WTC11 (cell line): ENCODE data around the gene ATMIN. TPM values are rescaled to one million over a fixed set of nuclear protein-coding genes. Genes with fewer than 3 reads are reported as not detected.

ENCODE experiments used
- ATAC-seq: fragments of 200-7000 bp; cut with Tn5 transposase; 2 replicates; pipeline ENCODE4 v1.10.0; 2021; ENCODE audit warnings: mild to moderate bottlenecking, moderate library complexity
- CTCF ChIA-PET: fragments of 300-600 bp; sonication (Branson Sonifier 250); formaldehyde crosslinking; loops from one replicate; lab custom pipeline; 2021; ENCODE audit warnings: antibody characterized with exemption; lab: Charles Lee
- POLR2A ChIA-PET: fragments of 350-600 bp; sonication (Branson Sonifier 250); formaldehyde crosslinking; loops from one replicate; lab custom pipeline; 2021; ENCODE audit warnings: antibody characterized with exemption; lab: Charles Lee
- DNase-seq: peaks from one replicate; pipeline ENCODE4 v3.0.0; 2021; ENCODE audit warnings: low spot score
- H3K27ac Mint-ChIP-seq: 2 replicates; pipeline ENCODE4 v1.8.0; 2021; ENCODE audit warnings: mixed read lengths
- H3K27me3 Mint-ChIP-seq: 2 replicates; pipeline ENCODE4 v1.8.0; 2021; ENCODE audit warnings: low read depth, mild to moderate bottlenecking, moderate library complexity, mixed read lengths
- H3K36me3 Mint-ChIP-seq: 2 replicates; pipeline ENCODE4 v1.8.0; 2021; ENCODE audit warnings: mixed read lengths
- H3K4me1 Mint-ChIP-seq: 2 replicates; pipeline ENCODE4 v1.8.0; 2022; ENCODE audit warnings: mixed read lengths
- H3K4me3 Mint-ChIP-seq: 2 replicates; pipeline ENCODE4 v1.8.0; 2021; ENCODE audit warnings: mild to moderate bottlenecking, moderate library complexity, mixed read lengths
- H3K9me3 Mint-ChIP-seq: 2 replicates; pipeline ENCODE4 v1.8.0; 2021; ENCODE audit warnings: mixed read lengths
- CBFB ChIP-seq: sonication (generic); formaldehyde crosslinking; IDR thresholded peaks from 2 replicates; pipeline ENCODE4 v1.8.1; 2022; ENCODE audit warnings: mild to moderate bottlenecking, low read depth, missing genetic modification reagents
- CREB1 ChIP-seq: sonication (generic); formaldehyde crosslinking; IDR thresholded peaks from 2 replicates; pipeline ENCODE4 v1.8.0; 2023; ENCODE audit warnings: mild to moderate bottlenecking, missing genetic modification reagents
- ETV6 ChIP-seq: sonication (generic); formaldehyde crosslinking; IDR thresholded peaks from 2 replicates; pipeline ENCODE4 v1.8.1; 2022; ENCODE audit warnings: mild to moderate bottlenecking, missing genetic modification reagents
- FOXP1 ChIP-seq: sonication (generic); formaldehyde crosslinking; IDR thresholded peaks from 2 replicates; pipeline ENCODE4 v1.8.0; 2022; ENCODE audit warnings: missing genetic modification reagents, mild to moderate bottlenecking, moderate library complexity, borderline replicate concordance
- JAZF1 ChIP-seq: fragments of 250-450 bp; sonication (Bioruptor Pico); IDR thresholded peaks from 2 replicates; pipeline ENCODE4 v1.9.0; 2021; ENCODE audit warnings: moderate library complexity, mild to moderate bottlenecking, inconsistent platforms
- MYBL2 ChIP-seq: sonication (generic); formaldehyde crosslinking; IDR thresholded peaks from 2 replicates; pipeline ENCODE4 v1.8.1; 2023; ENCODE audit warnings: mild to moderate bottlenecking, moderate library complexity, missing genetic modification reagents
- NR1H2 ChIP-seq: sonication (generic); formaldehyde crosslinking; IDR thresholded peaks from 2 replicates; pipeline ENCODE4 v1.9.0; 2021; ENCODE audit warnings: mild to moderate bottlenecking, moderate library complexity, missing genetic modification reagents
- NR2C2 ChIP-seq: sonication (generic); formaldehyde crosslinking; IDR thresholded peaks from 2 replicates; pipeline ENCODE4 v1.8.0; 2022; ENCODE audit warnings: mild to moderate bottlenecking, missing genetic modification reagents
- ZNF219 ChIP-seq: sonication (generic); formaldehyde crosslinking; IDR thresholded peaks from 2 replicates; pipeline ENCODE4 v1.8.0; 2023; ENCODE audit warnings: missing genetic modification reagents, mild to moderate bottlenecking, borderline replicate concordance
- ZNF317 ChIP-seq: sonication (generic); formaldehyde crosslinking; IDR thresholded peaks from 2 replicates; pipeline ENCODE4 v1.8.1; 2023; ENCODE audit warnings: low read depth, mild to moderate bottlenecking, moderate library complexity, missing genetic modification reagents, borderline replicate concordance
- total RNA-seq: library from RNA; stranded (reverse); gene quantifications from 3 replicates; pipeline ENCODE4 v1.2.3, GENCODE V29; 2021
- TF ChIP-seq, protein P1 (sequence below): fragments of 250-450 bp; sonication (Bioruptor Pico); IDR thresholded peaks from 2 replicates; pipeline ENCODE4 v1.8.0; 2021; ENCODE audit warnings: mild to moderate bottlenecking
- TF ChIP-seq, protein P2 (sequence below): sonication (generic); formaldehyde crosslinking; IDR thresholded peaks from 2 replicates; pipeline ENCODE4 v1.8.1; 2022; ENCODE audit warnings: low read depth, missing genetic modification reagents, borderline replicate concordance
- TF ChIP-seq, protein P3 (sequence below): fragments of 250-450 bp; sonication (Bioruptor Pico); IDR thresholded peaks from 2 replicates; pipeline ENCODE4 v2.1.2; 2022; ENCODE audit warnings: mild to moderate bottlenecking, moderate library complexity
- TF ChIP-seq, protein P4 (sequence below): sonication (generic); formaldehyde crosslinking; IDR thresholded peaks from 2 replicates; pipeline ENCODE4 v1.8.1; 2022; ENCODE audit warnings: low read depth, mild to moderate bottlenecking, moderate library complexity, missing genetic modification reagents, borderline replicate concordance
- TF ChIP-seq, protein P5 (sequence below): sonication (generic); formaldehyde crosslinking; IDR thresholded peaks from 2 replicates; pipeline ENCODE4 v1.8.1; 2023; ENCODE audit warnings: mild to moderate bottlenecking, missing genetic modification reagents
- TF ChIP-seq, protein P6 (sequence below): sonication (generic); formaldehyde crosslinking; IDR thresholded peaks from 2 replicates; pipeline ENCODE4 v1.8.0; 2022; ENCODE audit warnings: mild to moderate bottlenecking, missing genetic modification reagents
- TF ChIP-seq, protein P7 (sequence below): sonication (generic); formaldehyde crosslinking; conservative IDR thresholded peaks from 2 replicates; pipeline ENCODE4 v1.8.1; 2023; ENCODE audit warnings: mild to moderate bottlenecking, low read depth, missing genetic modification reagents, moderate library complexity
- TF ChIP-seq, protein P8 (sequence below): sonication (generic); formaldehyde crosslinking; IDR thresholded peaks from 2 replicates; pipeline ENCODE4 v1.8.0; 2022; ENCODE audit warnings: mild to moderate bottlenecking, missing genetic modification reagents
- TF ChIP-seq, protein P9 (sequence below): sonication (generic); formaldehyde crosslinking; IDR thresholded peaks from 2 replicates; pipeline ENCODE4 v1.8.0; 2023; ENCODE audit warnings: missing genetic modification reagents

The ATMIN gene
- total RNA-seq, 1 experiment from 2014 or later, result 43.1 TPM

DNA sequence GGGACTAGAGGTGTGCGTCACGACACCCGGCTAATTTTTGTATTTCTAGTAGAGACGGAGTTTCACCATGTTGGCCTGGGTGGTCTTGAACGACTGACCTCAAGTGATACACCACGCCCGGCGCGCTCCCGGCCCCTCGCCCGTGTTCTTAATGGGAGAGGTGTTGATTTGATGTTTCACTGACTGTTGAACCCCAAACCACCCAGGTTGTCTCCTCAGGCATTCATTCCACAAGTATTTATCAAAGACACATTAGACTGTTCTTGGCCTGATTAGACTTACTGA lies 27.2 kb upstream of the ATMIN start (continued):
- TF ChIP-seq, protein P1, sequence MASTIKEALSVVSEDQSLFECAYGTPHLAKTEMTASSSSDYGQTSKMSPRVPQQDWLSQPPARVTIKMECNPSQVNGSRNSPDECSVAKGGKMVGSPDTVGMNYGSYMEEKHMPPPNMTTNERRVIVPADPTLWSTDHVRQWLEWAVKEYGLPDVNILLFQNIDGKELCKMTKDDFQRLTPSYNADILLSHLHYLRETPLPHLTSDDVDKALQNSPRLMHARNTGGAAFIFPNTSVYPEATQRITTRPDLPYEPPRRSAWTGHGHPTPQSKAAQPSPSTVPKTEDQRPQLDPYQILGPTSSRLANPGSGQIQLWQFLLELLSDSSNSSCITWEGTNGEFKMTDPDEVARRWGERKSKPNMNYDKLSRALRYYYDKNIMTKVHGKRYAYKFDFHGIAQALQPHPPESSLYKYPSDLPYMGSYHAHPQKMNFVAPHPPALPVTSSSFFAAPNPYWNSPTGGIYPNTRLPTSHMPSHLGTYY, result no peak
- TF ChIP-seq NR1H2 (CRISPR knock-in tag) (no peak), JAZF1 (no peak)
- TF ChIP-seq, protein P2, sequence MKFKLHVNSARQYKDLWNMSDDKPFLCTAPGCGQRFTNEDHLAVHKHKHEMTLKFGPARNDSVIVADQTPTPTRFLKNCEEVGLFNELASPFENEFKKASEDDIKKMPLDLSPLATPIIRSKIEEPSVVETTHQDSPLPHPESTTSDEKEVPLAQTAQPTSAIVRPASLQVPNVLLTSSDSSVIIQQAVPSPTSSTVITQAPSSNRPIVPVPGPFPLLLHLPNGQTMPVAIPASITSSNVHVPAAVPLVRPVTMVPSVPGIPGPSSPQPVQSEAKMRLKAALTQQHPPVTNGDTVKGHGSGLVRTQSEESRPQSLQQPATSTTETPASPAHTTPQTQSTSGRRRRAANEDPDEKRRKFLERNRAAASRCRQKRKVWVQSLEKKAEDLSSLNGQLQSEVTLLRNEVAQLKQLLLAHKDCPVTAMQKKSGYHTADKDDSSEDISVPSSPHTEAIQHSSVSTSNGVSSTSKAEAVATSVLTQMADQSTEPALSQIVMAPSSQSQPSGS (CRISPR knock-in tag), result no peak
- TF ChIP-seq, protein P3, sequence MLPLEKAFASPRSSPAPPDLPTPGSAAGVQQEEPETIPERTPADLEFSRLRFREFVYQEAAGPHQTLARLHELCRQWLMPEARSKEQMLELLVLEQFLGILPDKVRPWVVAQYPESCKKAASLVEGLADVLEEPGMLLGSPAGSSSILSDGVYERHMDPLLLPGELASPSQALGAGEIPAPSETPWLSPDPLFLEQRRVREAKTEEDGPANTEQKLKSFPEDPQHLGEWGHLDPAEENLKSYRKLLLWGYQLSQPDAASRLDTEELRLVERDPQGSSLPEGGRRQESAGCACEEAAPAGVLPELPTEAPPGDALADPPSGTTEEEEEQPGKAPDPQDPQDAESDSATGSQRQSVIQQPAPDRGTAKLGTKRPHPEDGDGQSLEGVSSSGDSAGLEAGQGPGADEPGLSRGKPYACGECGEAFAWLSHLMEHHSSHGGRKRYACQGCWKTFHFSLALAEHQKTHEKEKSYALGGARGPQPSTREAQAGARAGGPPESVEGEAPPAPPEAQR, result no peak

DNA sequence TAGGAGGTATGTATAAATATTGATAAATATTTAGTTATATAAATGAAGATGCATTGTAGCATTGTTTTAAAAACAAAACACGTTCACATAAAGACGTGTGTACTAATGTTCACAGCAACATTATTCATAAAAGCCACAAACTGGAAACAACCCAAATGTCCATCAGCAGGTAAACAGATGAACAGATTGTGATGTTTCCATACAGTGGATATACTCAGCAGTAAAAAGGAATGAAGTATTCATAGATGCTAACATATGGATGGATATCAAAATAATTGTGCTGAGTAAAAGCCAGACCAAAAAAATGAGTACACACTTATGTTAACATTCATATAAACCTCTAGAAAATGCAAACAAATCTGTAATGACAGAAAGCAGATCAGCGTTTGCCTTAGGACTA lies 22.7 kb upstream of the ATMIN start:
- no peaks in the 10 kb centered on the region for H3K9me3 Mint-ChIP-seq
- TF ChIP-seq, protein P4, sequence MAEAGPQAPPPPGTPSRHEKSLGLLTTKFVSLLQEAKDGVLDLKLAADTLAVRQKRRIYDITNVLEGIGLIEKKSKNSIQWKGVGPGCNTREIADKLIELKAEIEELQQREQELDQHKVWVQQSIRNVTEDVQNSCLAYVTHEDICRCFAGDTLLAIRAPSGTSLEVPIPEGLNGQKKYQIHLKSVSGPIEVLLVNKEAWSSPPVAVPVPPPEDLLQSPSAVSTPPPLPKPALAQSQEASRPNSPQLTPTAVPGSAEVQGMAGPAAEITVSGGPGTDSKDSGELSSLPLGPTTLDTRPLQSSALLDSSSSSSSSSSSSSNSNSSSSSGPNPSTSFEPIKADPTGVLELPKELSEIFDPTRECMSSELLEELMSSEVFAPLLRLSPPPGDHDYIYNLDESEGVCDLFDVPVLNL (CRISPR knock-in tag), result no peak
- TF ChIP-seq, protein P5, sequence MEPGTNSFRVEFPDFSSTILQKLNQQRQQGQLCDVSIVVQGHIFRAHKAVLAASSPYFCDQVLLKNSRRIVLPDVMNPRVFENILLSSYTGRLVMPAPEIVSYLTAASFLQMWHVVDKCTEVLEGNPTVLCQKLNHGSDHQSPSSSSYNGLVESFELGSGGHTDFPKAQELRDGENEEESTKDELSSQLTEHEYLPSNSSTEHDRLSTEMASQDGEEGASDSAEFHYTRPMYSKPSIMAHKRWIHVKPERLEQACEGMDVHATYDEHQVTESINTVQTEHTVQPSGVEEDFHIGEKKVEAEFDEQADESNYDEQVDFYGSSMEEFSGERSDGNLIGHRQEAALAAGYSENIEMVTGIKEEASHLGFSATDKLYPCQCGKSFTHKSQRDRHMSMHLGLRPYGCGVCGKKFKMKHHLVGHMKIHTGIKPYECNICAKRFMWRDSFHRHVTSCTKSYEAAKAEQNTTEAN (CRISPR knock-in tag), result no peak
- TF ChIP-seq ZNF317 (CRISPR knock-in tag) (no peak), NR2C2 (no peak), ETV6 (CRISPR knock-in tag) (no peak), ZNF219 (CRISPR knock-in tag) (no peak), CBFB (CRISPR knock-in tag) (no peak), MYBL2 (no peak), FOXP1 (CRISPR knock-in tag) (no peak), CREB1 (CRISPR knock-in tag) (no peak)
- TF ChIP-seq, protein P6, sequence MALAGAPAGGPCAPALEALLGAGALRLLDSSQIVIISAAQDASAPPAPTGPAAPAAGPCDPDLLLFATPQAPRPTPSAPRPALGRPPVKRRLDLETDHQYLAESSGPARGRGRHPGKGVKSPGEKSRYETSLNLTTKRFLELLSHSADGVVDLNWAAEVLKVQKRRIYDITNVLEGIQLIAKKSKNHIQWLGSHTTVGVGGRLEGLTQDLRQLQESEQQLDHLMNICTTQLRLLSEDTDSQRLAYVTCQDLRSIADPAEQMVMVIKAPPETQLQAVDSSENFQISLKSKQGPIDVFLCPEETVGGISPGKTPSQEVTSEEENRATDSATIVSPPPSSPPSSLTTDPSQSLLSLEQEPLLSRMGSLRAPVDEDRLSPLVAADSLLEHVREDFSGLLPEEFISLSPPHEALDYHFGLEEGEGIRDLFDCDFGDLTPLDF, result no peak
- TF ChIP-seq, protein P7, sequence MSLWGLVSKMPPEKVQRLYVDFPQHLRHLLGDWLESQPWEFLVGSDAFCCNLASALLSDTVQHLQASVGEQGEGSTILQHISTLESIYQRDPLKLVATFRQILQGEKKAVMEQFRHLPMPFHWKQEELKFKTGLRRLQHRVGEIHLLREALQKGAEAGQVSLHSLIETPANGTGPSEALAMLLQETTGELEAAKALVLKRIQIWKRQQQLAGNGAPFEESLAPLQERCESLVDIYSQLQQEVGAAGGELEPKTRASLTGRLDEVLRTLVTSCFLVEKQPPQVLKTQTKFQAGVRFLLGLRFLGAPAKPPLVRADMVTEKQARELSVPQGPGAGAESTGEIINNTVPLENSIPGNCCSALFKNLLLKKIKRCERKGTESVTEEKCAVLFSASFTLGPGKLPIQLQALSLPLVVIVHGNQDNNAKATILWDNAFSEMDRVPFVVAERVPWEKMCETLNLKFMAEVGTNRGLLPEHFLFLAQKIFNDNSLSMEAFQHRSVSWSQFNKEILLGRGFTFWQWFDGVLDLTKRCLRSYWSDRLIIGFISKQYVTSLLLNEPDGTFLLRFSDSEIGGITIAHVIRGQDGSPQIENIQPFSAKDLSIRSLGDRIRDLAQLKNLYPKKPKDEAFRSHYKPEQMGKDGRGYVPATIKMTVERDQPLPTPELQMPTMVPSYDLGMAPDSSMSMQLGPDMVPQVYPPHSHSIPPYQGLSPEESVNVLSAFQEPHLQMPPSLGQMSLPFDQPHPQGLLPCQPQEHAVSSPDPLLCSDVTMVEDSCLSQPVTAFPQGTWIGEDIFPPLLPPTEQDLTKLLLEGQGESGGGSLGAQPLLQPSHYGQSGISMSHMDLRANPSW, result no peak
- TF ChIP-seq, protein P2 (CRISPR knock-in tag), result no peak
- TF ChIP-seq, protein P8, sequence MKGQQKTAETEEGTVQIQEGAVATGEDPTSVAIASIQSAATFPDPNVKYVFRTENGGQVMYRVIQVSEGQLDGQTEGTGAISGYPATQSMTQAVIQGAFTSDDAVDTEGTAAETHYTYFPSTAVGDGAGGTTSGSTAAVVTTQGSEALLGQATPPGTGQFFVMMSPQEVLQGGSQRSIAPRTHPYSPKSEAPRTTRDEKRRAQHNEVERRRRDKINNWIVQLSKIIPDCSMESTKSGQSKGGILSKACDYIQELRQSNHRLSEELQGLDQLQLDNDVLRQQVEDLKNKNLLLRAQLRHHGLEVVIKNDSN, result no peak
- TF ChIP-seq, protein P9, sequence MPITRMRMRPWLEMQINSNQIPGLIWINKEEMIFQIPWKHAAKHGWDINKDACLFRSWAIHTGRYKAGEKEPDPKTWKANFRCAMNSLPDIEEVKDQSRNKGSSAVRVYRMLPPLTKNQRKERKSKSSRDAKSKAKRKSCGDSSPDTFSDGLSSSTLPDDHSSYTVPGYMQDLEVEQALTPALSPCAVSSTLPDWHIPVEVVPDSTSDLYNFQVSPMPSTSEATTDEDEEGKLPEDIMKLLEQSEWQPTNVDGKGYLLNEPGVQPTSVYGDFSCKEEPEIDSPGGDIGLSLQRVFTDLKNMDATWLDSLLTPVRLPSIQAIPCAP (CRISPR knock-in tag), result no peak
- TF ChIP-seq, all 79 proteins: peak for 0
- H3K4me3 Mint-ChIP-seq, result no peak overlapping the region
- no peak for ATAC-seq
- CTCF ChIA-PET, result no interaction called here
- H3K27ac Mint-ChIP-seq, result no peak overlapping the region
- POLR2A ChIA-PET, result no interaction called here
- no peak for DNase-seq
- peaks cover 7% of the 10 kb centered on the region for H3K4me1 Mint-ChIP-seq
- peaks cover 57% of the 10 kb centered on the region for H3K36me3 Mint-ChIP-seq
- no peaks in the 10 kb centered on the region for H3K27me3 Mint-ChIP-seq
